BJ (cell line): ENCODE measurements around the gene PLD6. TPM values are rescaled to one million over a fixed set of nuclear protein-coding genes. Genes with fewer than 3 reads are reported as not detected.
"Not testable (repeated sequence)": the region's sequence is repeated elsewhere in the genome, so short reads cannot be mapped to it uniquely, and the experiment has no call there.

Source experiments
- CTCF ChIA-PET: fragments of 350-600 bp; formaldehyde crosslinking; extraction: SDS; loops from one replicate; lab custom pipeline; 2021; ENCODE audit warnings: antibody characterized with exemption, inconsistent platforms; lab: Yijun Ruan, JAX
- POLR2A ChIA-PET: fragments of 300-600 bp; sonication (Branson Sonifier 250); formaldehyde crosslinking; extraction: SDS; loops from one replicate; lab custom pipeline; 2021; ENCODE audit warnings: antibody characterized with exemption; lab: Charles Lee
- DNase-seq: peaks from one replicate; pipeline ENCODE4 v3.0.0-alpha.2; 2011; ENCODE audit warnings: low read depth
- H3K27me3 ChIP-seq: 2 replicates; pipeline ENCODE4 v1.6.0; 2011; ENCODE audit warnings: low read length; ENCODE audit not compliant: control insufficient read depth, insufficient read depth
- H3K36me3 ChIP-seq: 2 replicates; pipeline ENCODE4 v1.5.1; 2011; ENCODE audit warnings: low read length; ENCODE audit not compliant: control insufficient read depth, insufficient read depth
- H3K4me3 ChIP-seq: 2 replicates; pipeline ENCODE4 v1.5.1; 2011; ENCODE audit warnings: low read depth, mild to moderate bottlenecking, control low read depth, low read length
- CTCF ChIP-seq: IDR thresholded peaks from 2 replicates; pipeline ENCODE4 v1.5.1; 2011; ENCODE audit warnings: low read depth, mild to moderate bottlenecking, control low read depth, inconsistent platforms, low read length, moderate library complexity; ENCODE audit not compliant: insufficient read depth
- polyA plus RNA-seq: library from polyadenylated mRNA; depleted of rRNA; stranded (reverse); fragments of >200 nt; gene quantifications from 2 replicates; pipeline ENCODE4 v1.2.3, GENCODE V29; 2011

Gene PLD6
- polyA plus RNA-seq, 1 experiment: 1.5 TPM

GRCh38 chr17:17164676-17165075 lies 41.5 kb downstream of the PLD6 start:
- ChIA-PET POLR2A (no interaction called here), CTCF (interaction anchor here (1.4 kb wide), 1 partner anchor 11 kb away, joined by 3 read pairs; no protein-coding TSS in a partner anchor)
- no peaks in the 10 kb centered on the region for H3K27me3 ChIP-seq
- H3K36me3 ChIP-seq: peaks cover 57% of the 10 kb centered on the region
- no peak for DNase-seq
- no peak for TF ChIP-seq CTCF
- no peak overlapping the region for H3K4me3 ChIP-seq

GRCh38 chr17:17164156-17164555 lies 42.0 kb downstream of the PLD6 start:
- Histone ChIP-seq H3K27me3 (no peaks in the 10 kb centered on the region), H3K4me3 (no peak overlapping the region), H3K36me3 (peaks cover 62% of the 10 kb centered on the region)
- no peak for TF ChIP-seq CTCF
- ChIA-PET POLR2A (no interaction called here), CTCF (interaction anchor here (1.4 kb wide), 1 partner anchor 11 kb away, joined by 3 read pairs; no protein-coding TSS in a partner anchor)
- no peak for DNase-seq

- Histone ChIP-seq H3K27me3 (no peaks in the 10 kb centered on the region), H3K4me3 (no peak overlapping the region), H3K36me3 (peaks cover 65% of the 10 kb centered on the region)
- CTCF ChIA-PET: interaction anchor here (2.8 kb wide), 1 partner anchor 18 kb away, joined by 5 read pairs; no protein-coding TSS in a partner anchor
- no peak for TF ChIP-seq CTCF
- DNase-seq: no peak
- POLR2A ChIA-PET: no interaction called here
Measured at GRCh38 chr17:17161759-17162158, 44.4 kb downstream of the PLD6 start.

GRCh38 chr17:17161121-17161520 lies 45.0 kb downstream of the PLD6 start:
- Histone ChIP-seq H3K27me3 (no peaks in the 10 kb centered on the region), H3K36me3 (peaks cover 63% of the 10 kb centered on the region), H3K4me3 (no peak overlapping the region)
- ChIA-PET CTCF (interaction anchor here (2.8 kb wide), 1 partner anchor 18 kb away, joined by 5 read pairs; no protein-coding TSS in a partner anchor), POLR2A (interaction anchor here (0.6 kb wide), 1 partner anchor 74 kb away, joined by 24 read pairs; no protein-coding TSS in a partner anchor)
- no peak for DNase-seq
- no peak for TF ChIP-seq CTCF

- DNase-seq: no peak
- CTCF ChIA-PET: interaction anchor here (1.7 kb wide), 1 partner anchor 18 kb away, joined by 3 read pairs; no protein-coding TSS in a partner anchor
- POLR2A ChIA-PET: no interaction called here
- TF ChIP-seq CTCF: no peak
- no peaks in the 10 kb centered on the region for H3K27me3 ChIP-seq
- H3K4me3 ChIP-seq: no peak overlapping the region
- peaks cover 61% of the 10 kb centered on the region for H3K36me3 ChIP-seq
Measured at GRCh38 chr17:17159571-17159970, 46.6 kb downstream of the PLD6 start.

- H3K27me3 ChIP-seq, DNase-seq, H3K4me3 ChIP-seq, POLR2A ChIA-PET: not testable (repeated sequence)
- H3K36me3 ChIP-seq: peaks cover 63% of the 10 kb centered on the region
- CTCF ChIA-PET: interaction anchor here (0.7 kb wide), 1 partner anchor 21 kb away, joined by 3 read pairs; no protein-coding TSS in a partner anchor
Measured at GRCh38 chr17:17158506-17158905, 47.6 kb downstream of the PLD6 start.
